SK-N-SH (cell line): ENCODE measurements around the gene STARD10. TPM values are rescaled to one million over a fixed set of nuclear protein-coding genes. Genes with fewer than 3 reads are reported as not detected.

Experiments used
- CTCF ChIA-PET: fragments of 300-600, 350-600 bp; formaldehyde crosslinking; extraction: SDS; loops from one replicate; lab custom pipeline; 2021; lab: Yijun Ruan, JAX
- POLR2A ChIA-PET: fragments of 350-600 bp; sonication (Branson Sonifier 250); formaldehyde crosslinking; extraction: SDS; loops from one replicate; lab custom pipeline; 2020; ENCODE audit warnings: antibody characterized with exemption, inconsistent platforms; lab: Yijun Ruan, JAX
- DNase-seq: peaks from one replicate; pipeline ENCODE4 v3.0.0; 2012
- H2AFZ ChIP-seq: fragments of 200-600 bp; sonication (generic); 2 replicates; pipeline ENCODE4 v1.8.1; 2016; ENCODE audit warnings: antibody characterized with exemption, mild to moderate bottlenecking, low read depth
- H3F3A ChIP-seq: fragments of 200-600 bp; sonication (generic); replicated peaks from 2 replicates; pipeline ENCODE3; 2016; ENCODE audit warnings: antibody characterized with exemption, mild to moderate bottlenecking; ENCODE audit not compliant: insufficient read depth
- H3K27ac ChIP-seq, 2 experiments: fragments of 200-500 bp in 1 of 2; fragments of 200-600 bp in 1 of 2; sonication (Bioruptor generic) in 1 of 2; sonication (generic), shearing (Covaris generic) in 1 of 2; 2 replicates each; pipeline versions ENCODE4 v1.5.1 to v1.6.1; 2014 to 2016; ENCODE audit warnings: low read depth in 2 of 2, inconsistent platforms in 1 of 2, low read length in 1 of 2, mild to moderate bottlenecking in 1 of 2, mixed read lengths in 1 of 2
- H3K27me3 ChIP-seq: fragments of 200-600 bp; sonication (generic), shearing (Covaris generic); 2 replicates; pipeline ENCODE4 v1.6.1; 2016; ENCODE audit warnings: mixed run types; ENCODE audit not compliant: insufficient read depth
- H3K36me3 ChIP-seq, 2 experiments: fragments of 200-500 bp in 1 of 2; fragments of 200-600 bp in 1 of 2; sonication (Bioruptor generic) in 1 of 2; sonication (generic) in 1 of 2; replicated peaks in 1 of 2; 2 replicates each; pipeline versions ENCODE3 to v1.5.1; 2014 to 2016; ENCODE audit warnings: low read length in 1 of 2, mild to moderate bottlenecking in 1 of 2; ENCODE audit not compliant: insufficient read depth in 2 of 2, control insufficient read depth in 1 of 2
- H3K4me1 ChIP-seq, 2 experiments: fragments of 200-500 bp in 1 of 2; fragments of 200-600 bp in 1 of 2; sonication (Bioruptor generic) in 1 of 2; sonication (generic), shearing (Covaris generic) in 1 of 2; 2 replicates each; pipeline versions ENCODE4 v1.5.1 to v1.6.1; 2014 to 2016; ENCODE audit warnings: low read depth in 1 of 2, low read length in 1 of 2, mixed run types in 1 of 2; ENCODE audit not compliant: insufficient read depth in 2 of 2, control insufficient read depth in 1 of 2
- H3K4me2 ChIP-seq: fragments of 200-600 bp; sonication (generic), shearing (Covaris generic); 2 replicates; pipeline ENCODE4 v1.6.1; 2017; ENCODE audit warnings: mixed run types
- H3K4me3 ChIP-seq, 2 experiments: fragments of 200-500 bp in 1 of 2; fragments of 200-600 bp in 1 of 2; sonication (Bioruptor generic) in 1 of 2; sonication (generic), shearing (Covaris generic) in 1 of 2; 2 replicates each; pipeline versions ENCODE4 v1.5.1 to v1.8.1; 2014 to 2016; ENCODE audit warnings: low read depth in 2 of 2, inconsistent platforms in 1 of 2, low read length in 1 of 2, mild to moderate bottlenecking in 1 of 2, mixed read lengths in 1 of 2, moderate library complexity in 1 of 2
- H3K79me2 ChIP-seq: fragments of 200-600 bp; sonication (generic); 2 replicates; pipeline ENCODE4 v1.8.1; 2017; ENCODE audit warnings: mild to moderate bottlenecking; ENCODE audit not compliant: insufficient read depth
- H3K9ac ChIP-seq: fragments of 200-600 bp; sonication (generic); 2 replicates; pipeline ENCODE4 v1.6.1; 2017; ENCODE audit warnings: mixed run types
- H3K9me2 ChIP-seq: fragments of 200-600 bp; sonication (generic); 2 replicates; pipeline ENCODE4 v1.6.1; 2017; ENCODE audit warnings: mixed run types
- H3K9me3 ChIP-seq: fragments of 200-600 bp; sonication (generic); 2 replicates; pipeline ENCODE4 v1.6.1; 2017; ENCODE audit warnings: mixed run types, mild to moderate bottlenecking, moderate library complexity
- H4K20me1 ChIP-seq: fragments of 200-600 bp; sonication (generic); 2 replicates; pipeline ENCODE4 v1.6.1; 2017; ENCODE audit warnings: mild to moderate bottlenecking, mixed run types; ENCODE audit not compliant: insufficient read depth
- RXRA ChIP-seq: IDR thresholded peaks from 2 replicates; pipeline ENCODE4 v1.4.0; 2012; ENCODE audit warnings: low read depth, mild to moderate bottlenecking, borderline replicate concordance
- SIN3A ChIP-seq: IDR thresholded peaks from 2 replicates; pipeline ENCODE4 v1.6.1; 2012; ENCODE audit warnings: low read depth, mild to moderate bottlenecking, low read length, moderate library complexity, borderline replicate concordance
- SMC3 ChIP-seq: IDR thresholded peaks from 2 replicates; pipeline ENCODE4 v1.6.1; 2012; ENCODE audit warnings: low read depth, low read length, improper control_type of control experiment
- WGBS: methylation state at CpG from one replicate; pipeline ENCODE4 v1.1.6; 2017; ENCODE audit warnings: low lambda C conversion rate; 5-methylcytosine and 5-hydroxymethylcytosine counted together
- polyA plus RNA-seq, 3 experiments: library from polyadenylated mRNA; depleted of rRNA; stranded (reverse); fragments of >200 nt; gene quantifications; 2 replicates each; pipeline ENCODE4 v1.2.3, GENCODE V29; 2012
- TF ChIP-seq, protein P1 (sequence below): IDR thresholded peaks from 2 replicates; pipeline ENCODE4 v1.6.1; 2012; ENCODE audit warnings: mild to moderate bottlenecking, low read depth, low read length, moderate library complexity

Gene STARD10
- polyA plus RNA-seq, 1 of the 3 experiments (the other 2 are of a cell fraction), result 47.7 TPM

- peaks cover 7 to 30% of the 10 kb centered on the region in 2 experiments; a peak in 2 of 4 replicates for H3K4me1 ChIP-seq
- no peaks in the 10 kb centered on the region for H4K20me1 ChIP-seq
- no peaks in the 10 kb centered on the region for H3K36me3 ChIP-seq
- POLR2A ChIA-PET, result no interaction called here
- WGBS, result 84% methylated on average over 8 of the region's 10 CpGs
- DNase-seq, result no peak
- H3K9ac ChIP-seq, result no peak overlapping the region
- H3K9me2 ChIP-seq, result no peaks in the 10 kb centered on the region
- no peak for TF ChIP-seq SMC3
- no peak overlapping the region for H3K27ac ChIP-seq
- CTCF ChIA-PET, result no interaction called here
- no peaks in the 10 kb centered on the region for H3F3A ChIP-seq
- H2AFZ ChIP-seq, result no peak overlapping the region
- no peak overlapping the region for H3K4me2 ChIP-seq
- H3K27me3 ChIP-seq, result no peaks in the 10 kb centered on the region
- no peak overlapping the region for H3K4me3 ChIP-seq
- no peaks in the 10 kb centered on the region for H3K79me2 ChIP-seq
- H3K9me3 ChIP-seq, result no peaks in the 10 kb centered on the region
Measured at GRCh38 chr11:72784662-72785061, 9.2 kb downstream of the STARD10 start.

DNA sequence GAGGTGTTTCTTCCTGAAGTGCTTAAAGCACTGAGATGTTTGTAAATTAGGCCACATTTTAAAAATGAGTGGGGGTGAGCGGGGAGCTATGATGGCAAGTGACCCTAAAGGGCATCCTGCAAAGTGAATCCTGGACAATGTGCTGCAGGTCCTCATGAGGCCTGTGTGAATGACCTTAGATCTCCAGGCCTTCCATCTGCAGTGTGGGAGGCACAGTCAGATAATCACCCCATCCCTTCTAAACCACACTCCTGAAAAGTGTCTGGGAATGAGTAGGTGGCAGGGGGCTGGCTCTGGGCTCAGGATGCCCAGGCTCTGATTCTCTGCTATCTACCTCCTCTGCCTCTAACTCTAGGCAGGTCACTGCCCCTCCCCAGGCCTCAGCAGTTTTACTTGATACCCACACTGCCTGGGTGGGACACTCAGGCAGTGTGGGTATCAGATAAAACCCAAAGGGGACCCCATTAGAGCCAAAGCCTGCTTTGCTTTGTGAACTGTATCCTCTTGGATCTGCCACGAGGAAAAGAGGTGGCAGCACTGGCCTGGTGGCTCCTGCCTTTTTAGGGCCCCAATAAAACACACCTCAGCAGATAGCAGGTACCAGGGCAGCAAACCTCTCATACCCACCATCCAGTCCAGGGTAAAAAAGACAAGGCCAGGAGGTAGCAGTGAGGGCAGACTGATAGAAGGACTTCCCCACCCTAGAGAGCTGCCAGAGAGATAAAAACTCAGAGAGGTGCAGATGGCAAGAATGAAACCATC lies 10.5 kb downstream of the STARD10 start:
- Histone ChIP-seq H3F3A (no peaks in the 10 kb centered on the region), H3K9ac (no peak overlapping the region), H3K27ac (no peak overlapping the region), H4K20me1 (no peaks in the 10 kb centered on the region), H3K4me1 (peaks cover 3 to 34% of the 10 kb centered on the region in 2 experiments; a peak in 2 of 4 replicates), H3K9me2 (no peaks in the 10 kb centered on the region), H3K9me3 (no peaks in the 10 kb centered on the region), H3K4me2 (no peak overlapping the region), H3K79me2 (no peaks in the 10 kb centered on the region), H3K4me3 (no peak overlapping the region), H3K36me3 (no peaks in the 10 kb centered on the region), H2AFZ (no peak overlapping the region), H3K27me3 (no peaks in the 10 kb centered on the region)
- WGBS, result 100% methylated on average over 1 of the region's 2 CpGs
- CTCF ChIA-PET, result interaction anchor here (1.0 to 4.3 kb wide), 5 partner anchors 10 to 59 kb away, joined by 3 to 43 read pairs (median 3); partner anchors contain the start of gene STARD10
- TF ChIP-seq SIN3A (no peak), RXRA (no peak)
- TF ChIP-seq, protein P1, sequence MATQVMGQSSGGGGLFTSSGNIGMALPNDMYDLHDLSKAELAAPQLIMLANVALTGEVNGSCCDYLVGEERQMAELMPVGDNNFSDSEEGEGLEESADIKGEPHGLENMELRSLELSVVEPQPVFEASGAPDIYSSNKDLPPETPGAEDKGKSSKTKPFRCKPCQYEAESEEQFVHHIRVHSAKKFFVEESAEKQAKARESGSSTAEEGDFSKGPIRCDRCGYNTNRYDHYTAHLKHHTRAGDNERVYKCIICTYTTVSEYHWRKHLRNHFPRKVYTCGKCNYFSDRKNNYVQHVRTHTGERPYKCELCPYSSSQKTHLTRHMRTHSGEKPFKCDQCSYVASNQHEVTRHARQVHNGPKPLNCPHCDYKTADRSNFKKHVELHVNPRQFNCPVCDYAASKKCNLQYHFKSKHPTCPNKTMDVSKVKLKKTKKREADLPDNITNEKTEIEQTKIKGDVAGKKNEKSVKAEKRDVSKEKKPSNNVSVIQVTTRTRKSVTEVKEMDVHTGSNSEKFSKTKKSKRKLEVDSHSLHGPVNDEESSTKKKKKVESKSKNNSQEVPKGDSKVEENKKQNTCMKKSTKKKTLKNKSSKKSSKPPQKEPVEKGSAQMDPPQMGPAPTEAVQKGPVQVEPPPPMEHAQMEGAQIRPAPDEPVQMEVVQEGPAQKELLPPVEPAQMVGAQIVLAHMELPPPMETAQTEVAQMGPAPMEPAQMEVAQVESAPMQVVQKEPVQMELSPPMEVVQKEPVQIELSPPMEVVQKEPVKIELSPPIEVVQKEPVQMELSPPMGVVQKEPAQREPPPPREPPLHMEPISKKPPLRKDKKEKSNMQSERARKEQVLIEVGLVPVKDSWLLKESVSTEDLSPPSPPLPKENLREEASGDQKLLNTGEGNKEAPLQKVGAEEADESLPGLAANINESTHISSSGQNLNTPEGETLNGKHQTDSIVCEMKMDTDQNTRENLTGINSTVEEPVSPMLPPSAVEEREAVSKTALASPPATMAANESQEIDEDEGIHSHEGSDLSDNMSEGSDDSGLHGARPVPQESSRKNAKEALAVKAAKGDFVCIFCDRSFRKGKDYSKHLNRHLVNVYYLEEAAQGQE, result no peak
- DNase-seq, result no peak
- POLR2A ChIA-PET, result interaction anchor here (0.6 kb wide), 1 partner anchor 15 kb away, joined by 4 read pairs; no protein-coding TSS in a partner anchor
